Peyer's patch (tissue), 4 donors: Measurements from ENCODE around the gene KLHL4.

ENCODE experiments used
- CTCF ChIP-seq, 6 experiments: fragments of 450-650 bp in 4 of 6; fragments of 200-600 bp in 2 of 6; sonication (generic) in 1 of 6; IDR thresholded peaks; one replicate each; pipeline ENCODE4 v1.5.1; 2017 to 2019; ENCODE audit warnings: antibody characterized with exemption in 6 of 6, mild to moderate bottlenecking in 3 of 6, moderate library complexity in 1 of 6
- POLR2A ChIP-seq, 2 donors: fragments of 450-650 bp; IDR thresholded peaks; one replicate each; pipeline ENCODE4 v1.5.1; 2017; ENCODE audit warnings: antibody characterized with exemption in 2 of 2, mild to moderate bottlenecking in 2 of 2, moderate library complexity in 2 of 2

DNA sequence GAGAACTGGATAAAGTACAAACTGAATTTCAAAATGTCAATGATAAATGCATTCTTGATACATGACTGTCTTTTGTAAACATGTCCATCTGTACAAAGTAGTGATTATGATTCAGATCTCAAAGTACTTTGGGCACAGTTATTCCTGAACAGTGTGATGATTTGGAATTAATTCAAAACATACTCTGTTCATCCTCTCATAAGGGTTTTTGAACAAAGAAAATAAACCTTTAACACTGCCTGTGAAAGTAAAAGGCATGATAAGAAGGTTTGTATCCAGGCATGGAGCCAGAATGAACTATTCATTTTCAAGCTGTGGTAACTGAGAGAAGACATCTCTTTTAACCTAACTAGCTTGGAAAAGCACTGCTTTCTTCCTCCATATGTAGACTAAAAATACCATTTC is 883 bp upstream of the KLHL4 start:
- TF ChIP-seq CTCF (IDR thresholded peaks at IDR 0.05) = no peak
- no peak for TF ChIP-seq POLR2A (IDR thresholded peaks at IDR 0.05)
